ENCODE results near the gene F10.

- no peak for TF ChIP-seq ZSCAN30 (CRISPR knock-in tag; IDR thresholded peaks at IDR 0.05)
- no peak for TF ChIP-seq ARNT (IDR thresholded peaks at IDR 0.05)
- TF ChIP-seq NFIC (IDR thresholded peaks at IDR 0.05; ENCODE audit: low read length), result no peak
- TF ChIP-seq CTCF (CRISPR knock-in tag; IDR thresholded peaks at IDR 0.05), result no peak
- TF ChIP-seq ZNF414 (CRISPR knock-in tag; IDR thresholded peaks at IDR 0.05), result no peak
- no peak for TF ChIP-seq HCFC1 (IDR thresholded peaks at IDR 0.05; ENCODE audit: low read depth, low read length)
- TF ChIP-seq TRIM22 (IDR thresholded peaks at IDR 0.05), result no peak
- TF ChIP-seq SRSF1 (optimal IDR thresholded peaks at IDR 0.05; ENCODE audit: low read depth, low read length), result no peak
Observed at GRCh38 chr13:113137691-113138298, 15.2 kb downstream of the F10 start.
